ENCODE data around the gene PPP1R3G. TPM values are rescaled to one million over a fixed set of nuclear protein-coding genes. Genes with fewer than 3 reads are reported as not detected.

PPP1R3G gene
- total RNA-seq, 4 donors from 2014 or later: 0.56 to 1.8 (median 1.3) TPM

- ATAC-seq (ENCODE audit: low FRiP score) (no peak), DNase-seq (ENCODE audit: low spot score) (no peak)
- no peak for TF ChIP-seq CTCF (IDR thresholded peaks at IDR 0.05)
These were observed 43.2 kb downstream of the PPP1R3G start for GRCh38 chr6:5128351-5128750.

- ATAC-seq (ENCODE audit: low FRiP score): no peak
- DNase-seq (ENCODE audit: low spot score): no peak
- no peak for TF ChIP-seq CTCF (IDR thresholded peaks at IDR 0.05)
These were observed 45.2 kb downstream of the PPP1R3G start for GRCh38 chr6:5130135-5130866.

GRCh38 chr6:5132731-5133130 lies 47.6 kb downstream of the PPP1R3G start:
- DNase-seq (ENCODE audit: low spot score) (peak; percentile 28), ATAC-seq (ENCODE audit: low FRiP score) (peak; percentile 63)
- TF ChIP-seq CTCF (IDR thresholded peaks at IDR 0.05): no peak

GRCh38 chr6:5133943-5134342 lies 48.8 kb downstream of the PPP1R3G start:
- ATAC-seq (ENCODE audit: low FRiP score) (no peak), DNase-seq (ENCODE audit: low spot score) (no peak)
- no peak for TF ChIP-seq CTCF (IDR thresholded peaks at IDR 0.05)

- TF ChIP-seq CTCF (IDR thresholded peaks at IDR 0.05): no peak
- no peak for DNase-seq (ENCODE audit: low spot score)
- no peak for ATAC-seq (ENCODE audit: low FRiP score)
These were observed 50.7 kb downstream of the PPP1R3G start for GRCh38 chr6:5135788-5136376.

GRCh38 chr6:5136851-5137250 lies 51.7 kb downstream of the PPP1R3G start:
- ATAC-seq (ENCODE audit: low FRiP score): no peak
- TF ChIP-seq CTCF (IDR thresholded peaks at IDR 0.05): no peak
- no peak for DNase-seq (ENCODE audit: low spot score)

Other genes with a start within 250 kb of the PPP1R3G start
- gene RPP40, start 81.3 kb upstream of the PPP1R3G start, total RNA-seq: 10 to 100 TPM in 2 of 4 donors, 1 to 10 TPM in 2; 6.0 to 22.5 (median 10.1) TPM
- gene LYRM4, start 175.6 kb downstream of the PPP1R3G start, total RNA-seq: 10 to 100 TPM; 21.4 to 47.8 (median 26.2) TPM
- gene FARS2, start 176.2 kb downstream of the PPP1R3G start, total RNA-seq: 10 to 100 TPM; 12.5 to 18.1 (median 14.5) TPM

All from omental fat pad (tissue), 4 donors.